ENCODE measurements around the gene DNMT1.

Gene DNMT1

DNA sequence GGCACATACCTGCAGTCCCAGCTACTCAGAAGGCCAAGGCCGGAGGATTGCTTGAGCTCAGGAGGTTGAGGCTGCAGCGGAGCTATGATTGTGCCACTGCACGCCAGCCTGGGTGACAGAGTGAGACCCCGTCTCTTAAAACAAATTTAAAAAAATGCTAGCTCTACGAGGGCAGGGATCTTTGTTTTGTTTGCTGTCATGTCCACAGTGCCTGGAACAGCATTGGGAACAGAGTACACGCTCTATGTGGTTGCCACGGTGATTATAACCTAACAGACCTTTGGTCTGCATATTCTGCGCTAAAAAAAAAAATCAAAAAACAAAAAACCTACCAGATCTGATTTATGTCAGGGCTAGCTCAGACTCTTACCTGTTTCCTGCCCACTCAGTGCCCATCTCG lies 110.8 kb downstream of the DNMT1 start:
- Mint-ChIP-seq H3K4me3 (no peak overlapping the region), H3K27ac (no peak overlapping the region)

More for the DNA sequence above, 110.8 kb downstream of the DNMT1 start:
- Mint-ChIP-seq H3K9me3 (no peaks in the 10 kb centered on the region), H3K36me3 (peaks cover 13% of the 10 kb centered on the region), H3K27me3 (no peaks in the 10 kb centered on the region), H3K4me1 (peaks cover 14% of the 10 kb centered on the region)
- ATAC-seq = no peak

Measured in stimulated activated memory B cell treated with anti-CD40 and anti-IgM and Interleukin-4, amounts not matched to agents 10 μg/mL and 1 μg/mL and 100 μg/mL, for 72 hours (primary cell).